WERI-Rb-1 (cell line): Measurements from ENCODE around the gene LRRC38.

Experiments used
- DNase-seq: peaks from one replicate; pipeline ENCODE4 v3.0.0-alpha.2; 2020
- H3K27ac ChIP-seq: fragments of 250-450 bp; sonication (Bioruptor Pico); 2 replicates; pipeline ENCODE4 v1.5.1; 2020; ENCODE audit warnings: mild to moderate bottlenecking, moderate library complexity
- H3K27me3 ChIP-seq: fragments of 250-450 bp; sonication (Bioruptor Pico); 2 replicates; pipeline ENCODE4 v1.5.1; 2021; ENCODE audit warnings: mild to moderate bottlenecking, low read depth, moderate library complexity; ENCODE audit not compliant: insufficient read depth, severe bottlenecking
- H3K36me3 ChIP-seq: fragments of 250-450 bp; sonication (Bioruptor Pico); 2 replicates; pipeline ENCODE4 v1.5.1; 2020; ENCODE audit warnings: mild to moderate bottlenecking, moderate library complexity
- H3K4me3 ChIP-seq: 2 replicates; pipeline ENCODE4 v1.5.1; 2011; ENCODE audit warnings: low read depth, mild to moderate bottlenecking, control low read depth, low read length
- H3K9me3 ChIP-seq: fragments of 250-450 bp; sonication (Bioruptor Pico); 2 replicates; pipeline ENCODE4 v1.5.1; 2021; ENCODE audit warnings: mild to moderate bottlenecking, moderate library complexity; ENCODE audit not compliant: severe bottlenecking
- CTCF ChIP-seq: IDR thresholded peaks from 2 replicates; pipeline ENCODE4 v1.5.1; 2011; ENCODE audit warnings: low read depth, mild to moderate bottlenecking, control low read depth, inconsistent platforms, low read length

LRRC38 gene

GRCh38 chr1:13492711-13493110 is 21.1 kb downstream of the LRRC38 start:
- no peak for DNase-seq
- Histone ChIP-seq H3K36me3 (no peaks in the 10 kb centered on the region; the same call in 1 of the 2 replicates), H3K4me3 (no peak overlapping the region), H3K27me3 (no peaks in the 10 kb centered on the region), H3K27ac (peak overlapping the region; percentile 62), H3K9me3 (peaks cover 7% of the 10 kb centered on the region)
- TF ChIP-seq CTCF, result no peak

GRCh38 chr1:13487957-13488356 is 25.8 kb downstream of the LRRC38 start:
- Histone ChIP-seq H3K27ac (peak overlapping the region; percentile 69), H3K36me3 (no peaks in the 10 kb centered on the region), H3K4me3 (no peak overlapping the region), H3K27me3 (no peaks in the 10 kb centered on the region), H3K9me3 (no peaks in the 10 kb centered on the region)
- TF ChIP-seq CTCF, result no peak
- DNase-seq, result no peak

- TF ChIP-seq CTCF, result no peak
- Histone ChIP-seq H3K9me3 (no peaks in the 10 kb centered on the region), H3K36me3 (no peaks in the 10 kb centered on the region), H3K27ac (peak overlapping the region; percentile 69), H3K4me3 (no peak overlapping the region), H3K27me3 (no peaks in the 10 kb centered on the region)
- DNase-seq, result peak; percentile 80
Measured at GRCh38 chr1:13487143-13487868, 26.5 kb downstream of the LRRC38 start.

- no peak for DNase-seq
- no peak for TF ChIP-seq CTCF
- no peaks in the 10 kb centered on the region for H3K27me3 ChIP-seq
- no peak overlapping the region for H3K4me3 ChIP-seq
- peaks cover 2% of the 10 kb centered on the region for H3K9me3 ChIP-seq
- H3K36me3 ChIP-seq, result no peaks in the 10 kb centered on the region
- peak overlapping the region; percentile 59 for H3K27ac ChIP-seq
Measured at GRCh38 chr1:13483946-13484345, 29.9 kb downstream of the LRRC38 start.

GRCh38 chr1:13482600-13482999 is 31.2 kb downstream of the LRRC38 start:
- H3K9me3 ChIP-seq, result peaks cover 2% of the 10 kb centered on the region
- no peak for DNase-seq
- no peak for TF ChIP-seq CTCF
- H3K27me3 ChIP-seq, result no peaks in the 10 kb centered on the region
- no peak overlapping the region for H3K4me3 ChIP-seq
- no peak overlapping the region for H3K27ac ChIP-seq
- no peaks in the 10 kb centered on the region for H3K36me3 ChIP-seq
